ENCODE data around the gene CCL8. TPM values are rescaled to one million over a fixed set of nuclear protein-coding genes. Genes with fewer than 3 reads are reported as not detected.
A peak's percentile ranks its signal among the peaks of the same experiment; 100 is the strongest.
"Not testable (repeated sequence)": the region's sequence is repeated elsewhere in the genome, so short reads cannot be mapped to it uniquely, and the experiment has no call there.

Gene CCL8
- polyA plus RNA-seq, 4 donors = 0.30 to 10.5 (median 0.56) TPM

- peak overlapping the region in 1 of 3 donors; percentile 79 for H3K27ac ChIP-seq (ENCODE audit: low read depth in 1 of 3, low read length in 2 of 3)
- H3K27me3 ChIP-seq (ENCODE audit: control insufficient read depth in 3 of 3, insufficient read depth in 3 of 3, low read length in 3 of 3) = no peaks in the 10 kb centered on the region
- H3K4me3 ChIP-seq (ENCODE audit: low read depth in 1 of 3, low read length in 3 of 3) = no peak overlapping the region
- H3K4me1 ChIP-seq (ENCODE audit: control insufficient read depth in 3 of 3, insufficient read depth in 2 of 3, low read depth in 1 of 3, low read length in 2 of 3) = no peaks in the 10 kb centered on the region
- FAIRE-seq (no peak), DNase-seq (no peak)
- H3K36me3 ChIP-seq (ENCODE audit: control insufficient read depth in 3 of 3, insufficient read depth in 2 of 3, low read depth in 1 of 3, low read length in 3 of 3) = no peaks in the 10 kb centered on the region
- H3K9me3 ChIP-seq (ENCODE audit: control insufficient read depth in 2 of 2, insufficient read depth in 1 of 2, low read depth in 1 of 2, low read length in 1 of 2) = no peaks in the 10 kb centered on the region
Measured at GRCh38 chr17:34321964-34322363, 2.7 kb downstream of the CCL8 start.

DNA sequence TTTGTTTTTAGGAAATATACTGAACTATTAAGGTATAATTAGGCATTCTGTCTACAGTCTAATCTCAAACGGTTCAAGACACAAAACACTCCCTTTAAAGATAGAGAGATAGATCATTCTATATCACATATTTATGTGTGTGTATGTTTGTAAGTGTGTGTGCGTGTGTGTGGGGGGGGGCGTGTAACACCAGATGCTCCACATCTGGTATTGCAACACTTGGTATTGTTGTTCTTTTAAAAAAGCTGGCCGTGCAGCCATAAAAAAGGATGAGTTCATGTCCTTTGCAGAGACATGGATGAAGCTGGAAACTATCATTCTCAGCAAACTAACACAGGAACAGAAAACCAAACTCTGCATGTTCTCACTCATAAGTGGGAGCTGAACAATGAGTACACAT is 8.3 kb downstream of the CCL8 start:
- WGBS, 3 donors = 57 to 62% (median 58%) methylated on average over 4 of the region's 4 CpGs

GRCh38 chr17:34337701-34338100 is 18.5 kb downstream of the CCL8 start:
- Histone ChIP-seq H3K36me3 (ENCODE audit: control insufficient read depth in 3 of 3, insufficient read depth in 2 of 3, low read depth in 1 of 3, low read length in 3 of 3) (no peaks in the 10 kb centered on the region), H3K27me3 (ENCODE audit: control insufficient read depth in 3 of 3, insufficient read depth in 3 of 3, low read length in 3 of 3) (no peaks in the 10 kb centered on the region), H3K27ac (ENCODE audit: low read depth in 1 of 3, low read length in 2 of 3) (no peak overlapping the region), H3K4me3 (ENCODE audit: low read depth in 1 of 3, low read length in 3 of 3) (no peak overlapping the region), H3K9me3 (ENCODE audit: control insufficient read depth in 2 of 2, insufficient read depth in 1 of 2, low read depth in 1 of 2, low read length in 1 of 2) (no peaks in the 10 kb centered on the region), H3K4me1 (ENCODE audit: control insufficient read depth in 3 of 3, insufficient read depth in 2 of 3, low read depth in 1 of 3, low read length in 2 of 3) (no peaks in the 10 kb centered on the region)
- 64 to 80% (median 66%) methylated on average over 1 of the region's 1 CpG for WGBS, 3 donors
- FAIRE-seq = no peak
- DNase-seq = no peak

More for the DNA sequence above, 8.3 kb downstream of the CCL8 start:
- H3K27ac ChIP-seq (ENCODE audit: low read depth in 1 of 3, low read length in 2 of 3); DNase-seq; H3K4me3 ChIP-seq (ENCODE audit: low read depth in 1 of 3, low read length in 3 of 3); H3K9me3 ChIP-seq (ENCODE audit: control insufficient read depth in 2 of 2, insufficient read depth in 1 of 2, low read depth in 1 of 2, low read length in 1 of 2); FAIRE-seq; H3K27me3 ChIP-seq (ENCODE audit: control insufficient read depth in 3 of 3, insufficient read depth in 3 of 3, low read length in 3 of 3); H3K4me1 ChIP-seq (ENCODE audit: control insufficient read depth in 3 of 3, insufficient read depth in 2 of 3, low read depth in 1 of 3, low read length in 2 of 3); H3K36me3 ChIP-seq (ENCODE audit: control insufficient read depth in 3 of 3, insufficient read depth in 2 of 3, low read depth in 1 of 3, low read length in 3 of 3): not testable (repeated sequence)

- Histone ChIP-seq H3K27ac (ENCODE audit: low read depth in 1 of 3, low read length in 2 of 3) (no peak overlapping the region), H3K9me3 (ENCODE audit: control insufficient read depth in 2 of 2, insufficient read depth in 1 of 2, low read depth in 1 of 2, low read length in 1 of 2) (no peaks in the 10 kb centered on the region), H3K4me3 (ENCODE audit: low read depth in 1 of 3, low read length in 3 of 3) (no peak overlapping the region), H3K36me3 (ENCODE audit: control insufficient read depth in 3 of 3, insufficient read depth in 2 of 3, low read depth in 1 of 3, low read length in 3 of 3) (no peaks in the 10 kb centered on the region), H3K27me3 (ENCODE audit: control insufficient read depth in 3 of 3, insufficient read depth in 3 of 3, low read length in 3 of 3) (no peaks in the 10 kb centered on the region), H3K4me1 (ENCODE audit: control insufficient read depth in 3 of 3, insufficient read depth in 2 of 3, low read depth in 1 of 3, low read length in 2 of 3) (no peaks in the 10 kb centered on the region)
- FAIRE-seq (no peak), DNase-seq (no peak)
- 81 to 88% (median 85%) methylated on average over 3 of the region's 3 CpGs for whole genome bisulfite sequencing, 3 donors
Measured at GRCh38 chr17:34339138-34339770, 20.0 kb downstream of the CCL8 start.

DNA sequence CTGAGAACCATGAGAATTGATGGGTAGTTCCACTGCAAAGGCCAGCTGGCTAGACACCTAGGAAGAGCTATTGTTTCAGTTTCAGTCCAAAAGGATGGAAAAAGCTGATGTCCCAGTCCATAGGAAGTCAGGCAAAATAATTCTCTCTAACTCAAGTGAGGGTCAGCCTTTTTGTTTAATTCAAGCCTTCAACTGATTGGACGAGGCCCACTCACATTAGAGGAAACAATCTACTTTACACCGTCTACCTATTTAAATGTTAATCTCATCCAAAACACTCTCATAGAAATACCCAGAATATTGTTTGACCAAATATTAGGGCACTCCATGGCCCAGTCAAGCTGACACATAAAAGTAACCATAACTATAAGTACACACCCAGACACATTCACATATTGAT is 22.7 kb downstream of the CCL8 start:
- no peak overlapping the region for H3K27ac ChIP-seq (ENCODE audit: low read depth in 1 of 3, low read length in 2 of 3)
- no peaks in the 10 kb centered on the region for H3K27me3 ChIP-seq (ENCODE audit: control insufficient read depth in 3 of 3, insufficient read depth in 3 of 3, low read length in 3 of 3)
- 70 to 93% (median 93%) methylated on average over 2 of the region's 2 CpGs for WGBS, 3 donors
- FAIRE-seq (no peak), DNase-seq (no peak)
- no peaks in the 10 kb centered on the region for H3K9me3 ChIP-seq (ENCODE audit: control insufficient read depth in 2 of 2, insufficient read depth in 1 of 2, low read depth in 1 of 2, low read length in 1 of 2)
- H3K4me3 ChIP-seq (ENCODE audit: low read depth in 1 of 3, low read length in 3 of 3) = no peak overlapping the region
- no peaks in the 10 kb centered on the region for H3K4me1 ChIP-seq (ENCODE audit: control insufficient read depth in 3 of 3, insufficient read depth in 2 of 3, low read depth in 1 of 3, low read length in 2 of 3)
- no peaks in the 10 kb centered on the region for H3K36me3 ChIP-seq (ENCODE audit: control insufficient read depth in 3 of 3, insufficient read depth in 2 of 3, low read depth in 1 of 3, low read length in 3 of 3)

- no peaks in the 10 kb centered on the region for H3K36me3 ChIP-seq (ENCODE audit: control insufficient read depth in 3 of 3, insufficient read depth in 2 of 3, low read depth in 1 of 3, low read length in 3 of 3)
- DNase-seq = no peak
- no peak overlapping the region for H3K4me3 ChIP-seq (ENCODE audit: low read depth in 1 of 3, low read length in 3 of 3)
- no peak for FAIRE-seq
- WGBS, 3 donors = 58 to 69% (median 67%) methylated on average over 4 of the region's 4 CpGs
- no peaks in the 10 kb centered on the region for H3K4me1 ChIP-seq (ENCODE audit: control insufficient read depth in 3 of 3, insufficient read depth in 2 of 3, low read depth in 1 of 3, low read length in 2 of 3)
- no peak overlapping the region for H3K27ac ChIP-seq (ENCODE audit: low read depth in 1 of 3, low read length in 2 of 3)
- no peaks in the 10 kb centered on the region for H3K27me3 ChIP-seq (ENCODE audit: control insufficient read depth in 3 of 3, insufficient read depth in 3 of 3, low read length in 3 of 3)
- no peaks in the 10 kb centered on the region for H3K9me3 ChIP-seq (ENCODE audit: control insufficient read depth in 2 of 2, insufficient read depth in 1 of 2, low read depth in 1 of 2, low read length in 1 of 2)
Measured at GRCh38 chr17:34347063-34347462, 27.8 kb downstream of the CCL8 start.

GRCh38 chr17:34349751-34350150 is 30.5 kb downstream of the CCL8 start:
- Histone ChIP-seq H3K9me3 (ENCODE audit: control insufficient read depth in 2 of 2, insufficient read depth in 1 of 2, low read depth in 1 of 2, low read length in 1 of 2) (no peaks in the 10 kb centered on the region), H3K4me1 (ENCODE audit: control insufficient read depth in 3 of 3, insufficient read depth in 2 of 3, low read depth in 1 of 3, low read length in 2 of 3) (no peaks in the 10 kb centered on the region), H3K27me3 (ENCODE audit: control insufficient read depth in 3 of 3, insufficient read depth in 3 of 3, low read length in 3 of 3) (no peaks in the 10 kb centered on the region), H3K27ac (ENCODE audit: low read depth in 1 of 3, low read length in 2 of 3) (no peak overlapping the region), H3K4me3 (ENCODE audit: low read depth in 1 of 3, low read length in 3 of 3) (no peak overlapping the region), H3K36me3 (ENCODE audit: control insufficient read depth in 3 of 3, insufficient read depth in 2 of 3, low read depth in 1 of 3, low read length in 3 of 3) (no peaks in the 10 kb centered on the region)
- FAIRE-seq = no peak
- no peak for DNase-seq
- WGBS, 3 donors = 69 to 88% (median 78%) methylated on average over 4 of the region's 4 CpGs

DNA sequence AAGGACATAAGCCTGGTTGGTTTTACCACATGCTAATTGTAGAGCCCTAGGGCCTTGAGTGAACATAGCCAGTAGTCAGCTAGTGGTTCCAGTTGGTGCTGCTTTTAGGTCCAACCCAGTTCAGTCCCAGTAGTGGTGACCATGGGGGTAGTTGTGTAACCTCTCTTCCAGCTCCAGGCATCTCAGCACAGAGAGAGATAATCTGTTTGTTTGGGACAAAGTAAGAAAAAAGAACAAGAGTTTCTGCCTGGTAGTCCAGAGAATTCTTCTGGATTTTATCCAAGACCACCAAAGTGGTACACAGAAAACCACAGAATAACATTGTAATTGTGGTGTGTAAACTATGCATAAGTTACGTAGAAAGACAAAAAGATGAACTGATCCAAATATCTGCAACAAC is 31.9 kb downstream of the CCL8 start:
- Histone ChIP-seq H3K4me1 (ENCODE audit: control insufficient read depth in 3 of 3, insufficient read depth in 2 of 3, low read depth in 1 of 3, low read length in 2 of 3) (no peaks in the 10 kb centered on the region), H3K27ac (ENCODE audit: low read depth in 1 of 3, low read length in 2 of 3) (peak overlapping the region in 1 of 3 donors; percentile 44), H3K9me3 (ENCODE audit: control insufficient read depth in 2 of 2, insufficient read depth in 1 of 2, low read depth in 1 of 2, low read length in 1 of 2) (no peaks in the 10 kb centered on the region), H3K4me3 (ENCODE audit: low read depth in 1 of 3, low read length in 3 of 3) (no peak overlapping the region), H3K27me3 (ENCODE audit: control insufficient read depth in 3 of 3, insufficient read depth in 3 of 3, low read length in 3 of 3) (no peaks in the 10 kb centered on the region), H3K36me3 (ENCODE audit: control insufficient read depth in 3 of 3, insufficient read depth in 2 of 3, low read depth in 1 of 3, low read length in 3 of 3) (no peaks in the 10 kb centered on the region)
- no peak for DNase-seq
- FAIRE-seq = no peak
- WGBS, 3 donors = 83 to 91% (median 86%) methylated on average over 1 of the region's 1 CpG

DNA sequence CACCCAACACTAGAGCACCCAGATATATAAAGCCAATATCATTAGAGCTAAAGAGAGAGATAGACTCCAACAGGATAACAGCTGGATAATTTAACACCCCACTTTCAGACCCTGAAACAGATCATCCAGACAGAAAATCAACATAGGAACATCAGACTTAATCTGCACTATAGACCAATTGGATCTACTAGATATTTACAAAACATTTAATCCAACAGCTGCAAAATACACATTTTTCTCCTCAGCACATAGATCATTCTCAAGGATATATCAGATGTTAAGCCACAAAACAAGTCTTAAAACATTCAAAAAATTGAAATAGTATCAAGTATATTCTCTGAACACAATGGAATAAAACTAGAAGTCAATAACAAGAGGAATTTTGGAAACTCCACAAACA is 33.0 kb downstream of the CCL8 start:
- DNase-seq (no peak), FAIRE-seq (no peak)
- Histone ChIP-seq H3K4me1 (ENCODE audit: control insufficient read depth in 3 of 3, insufficient read depth in 2 of 3, low read depth in 1 of 3, low read length in 2 of 3) (no peaks in the 10 kb centered on the region), H3K9me3 (ENCODE audit: control insufficient read depth in 2 of 2, insufficient read depth in 1 of 2, low read depth in 1 of 2, low read length in 1 of 2) (no peaks in the 10 kb centered on the region), H3K4me3 (ENCODE audit: low read depth in 1 of 3, low read length in 3 of 3) (no peak overlapping the region), H3K36me3 (ENCODE audit: control insufficient read depth in 3 of 3, insufficient read depth in 2 of 3, low read depth in 1 of 3, low read length in 3 of 3) (no peaks in the 10 kb centered on the region), H3K27me3 (ENCODE audit: control insufficient read depth in 3 of 3, insufficient read depth in 3 of 3, low read length in 3 of 3) (no peaks in the 10 kb centered on the region), H3K27ac (ENCODE audit: low read depth in 1 of 3, low read length in 2 of 3) (no peak overlapping the region)
